Mammary epithelial cell (primary cell): ENCODE measurements around the gene ARHGAP15.

Source experiments
- EZH2 ChIP-seq: IDR thresholded peaks from 2 replicates; pipeline ENCODE4 v1.6.1; 2012; ENCODE audit warnings: low read length, inconsistent platforms, borderline replicate concordance
- TF ChIP-seq, protein P1 (sequence below), 2 donors: IDR thresholded peaks in 1 of 2; conservative IDR thresholded peaks in 1 of 2; 2 replicates each; pipeline ENCODE4 v1.5.1; 2011 to 2012; ENCODE audit warnings: inconsistent platforms in 2 of 2, low read length in 2 of 2, mild to moderate bottlenecking in 2 of 2, control low read depth in 1 of 2, low read depth in 1 of 2; ENCODE audit not compliant: insufficient read depth in 1 of 2; ENCODE audit errors: extremely low read depth in 1 of 2

DNA sequence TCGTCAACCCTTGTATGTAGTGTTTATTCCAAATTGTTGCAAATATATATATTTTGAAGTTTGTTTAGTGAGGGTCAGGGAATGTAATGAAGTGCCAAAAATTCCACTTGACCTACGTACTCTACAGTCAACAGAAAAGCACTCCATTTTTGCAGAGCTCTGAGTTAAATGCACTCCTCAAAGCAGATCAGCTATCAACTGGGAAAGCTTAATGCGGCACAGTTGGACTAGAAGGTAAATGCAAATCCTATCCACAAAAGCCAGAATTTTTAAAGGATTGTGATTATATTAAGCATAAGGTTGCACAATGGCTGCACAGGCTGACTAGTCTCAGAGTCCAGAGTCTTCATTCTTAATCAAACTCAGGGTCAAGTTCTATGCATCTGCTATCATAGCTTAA is 577.1 kb downstream of the ARHGAP15 start:
- TF ChIP-seq, protein P1, sequence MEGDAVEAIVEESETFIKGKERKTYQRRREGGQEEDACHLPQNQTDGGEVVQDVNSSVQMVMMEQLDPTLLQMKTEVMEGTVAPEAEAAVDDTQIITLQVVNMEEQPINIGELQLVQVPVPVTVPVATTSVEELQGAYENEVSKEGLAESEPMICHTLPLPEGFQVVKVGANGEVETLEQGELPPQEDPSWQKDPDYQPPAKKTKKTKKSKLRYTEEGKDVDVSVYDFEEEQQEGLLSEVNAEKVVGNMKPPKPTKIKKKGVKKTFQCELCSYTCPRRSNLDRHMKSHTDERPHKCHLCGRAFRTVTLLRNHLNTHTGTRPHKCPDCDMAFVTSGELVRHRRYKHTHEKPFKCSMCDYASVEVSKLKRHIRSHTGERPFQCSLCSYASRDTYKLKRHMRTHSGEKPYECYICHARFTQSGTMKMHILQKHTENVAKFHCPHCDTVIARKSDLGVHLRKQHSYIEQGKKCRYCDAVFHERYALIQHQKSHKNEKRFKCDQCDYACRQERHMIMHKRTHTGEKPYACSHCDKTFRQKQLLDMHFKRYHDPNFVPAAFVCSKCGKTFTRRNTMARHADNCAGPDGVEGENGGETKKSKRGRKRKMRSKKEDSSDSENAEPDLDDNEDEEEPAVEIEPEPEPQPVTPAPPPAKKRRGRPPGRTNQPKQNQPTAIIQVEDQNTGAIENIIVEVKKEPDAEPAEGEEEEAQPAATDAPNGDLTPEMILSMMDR (conservative IDR thresholded peaks at IDR 0.05 in 1 of 2, IDR thresholded peaks at IDR 0.05 in 1 of 2; ENCODE audit: extremely low read depth in 1 of 2, insufficient read depth in 1 of 2, low read depth in 1 of 2, low read length in 2 of 2): no peak
- no peak for TF ChIP-seq EZH2
